Measurements from ENCODE around the gene CBFA2T3.

Gene CBFA2T3

DNA sequence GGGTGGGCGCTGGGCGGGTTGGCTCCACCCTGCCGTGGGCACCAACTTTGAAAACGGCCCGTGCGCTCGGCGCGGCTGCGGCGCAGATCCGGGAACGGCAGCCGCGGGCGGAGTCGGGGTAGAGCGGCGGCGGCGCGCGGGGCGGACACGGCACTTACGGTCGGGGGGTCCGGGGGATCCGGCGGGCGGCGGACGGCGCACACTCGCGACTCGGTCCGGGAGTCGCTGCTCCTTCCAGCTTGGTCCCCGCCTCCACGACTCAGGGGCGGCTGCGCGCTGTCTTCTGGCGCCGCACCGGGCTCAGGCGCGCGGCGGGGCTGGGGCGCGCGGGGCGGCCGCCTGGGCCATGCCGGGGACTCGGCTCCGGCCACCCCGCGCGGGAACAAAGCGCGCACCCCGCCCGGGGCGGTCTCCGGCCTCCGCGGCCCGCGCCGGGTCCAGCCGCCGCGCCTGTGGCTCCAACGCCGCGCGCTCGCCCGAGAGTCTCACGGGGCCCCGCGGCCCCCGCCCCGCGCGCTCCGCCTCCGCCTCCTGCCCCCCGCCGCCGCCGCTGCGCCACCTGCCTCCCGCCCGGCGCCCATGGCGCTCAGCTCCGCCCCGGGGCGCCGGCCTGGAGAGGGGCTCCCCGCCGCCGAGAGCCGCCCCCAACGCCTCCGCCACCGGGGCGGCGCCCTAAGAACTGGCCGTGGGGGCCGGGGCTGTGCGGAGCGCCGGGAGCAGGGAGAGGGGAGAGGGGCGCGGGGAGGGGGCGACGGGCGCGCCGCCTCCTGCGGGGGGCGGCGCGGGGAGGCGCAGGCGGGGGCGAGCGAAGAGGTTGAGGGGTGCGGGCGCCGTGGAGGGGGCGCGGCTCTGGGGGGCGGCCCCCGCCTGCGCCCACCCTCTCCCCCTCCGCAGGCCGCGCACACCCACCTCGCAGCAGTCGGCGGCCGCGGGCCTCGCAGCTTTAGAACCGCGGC is 35.9 kb downstream of the CBFA2T3 start:
- Histone ChIP-seq H3K4me2 (ENCODE audit: low read depth, low read length, poor library complexity, severe bottlenecking) (no peak overlapping the region), H3K9ac (ENCODE audit: low read depth, low read length, poor library complexity, severe bottlenecking) (no peak overlapping the region), H3F3A (ENCODE audit: low read depth) (no peaks in the 10 kb centered on the region), H3K79me2 (ENCODE audit: insufficient read depth, low read length) (peaks cover 86% of the 10 kb centered on the region), H2AFZ (ENCODE audit: low read length) (no peak overlapping the region), H3K4me3 (ENCODE audit: low read length, poor library complexity, severe bottlenecking) (no peak overlapping the region), H4K20me1 (ENCODE audit: insufficient read depth, low read length, poor library complexity, severe bottlenecking) (peaks cover 46% of the 10 kb centered on the region), H3K9me3 (ENCODE audit: insufficient read depth, low read depth, low read length) (no peaks in the 10 kb centered on the region), H3K27me3 (ENCODE audit: insufficient read depth, low read length, poor library complexity, severe bottlenecking) (no peaks in the 10 kb centered on the region), H3K4me1 (ENCODE audit: insufficient read depth, low read length, poor library complexity, severe bottlenecking) (no peaks in the 10 kb centered on the region), H3K9me2 (replicated peaks; ENCODE audit: low read depth, low read length) (no peaks in the 10 kb centered on the region), H3K36me3 (ENCODE audit: insufficient read depth, low read length) (peaks cover 3% of the 10 kb centered on the region; the same call in 1 of the 2 replicates)
- TF ChIP-seq EZH2phosphoT487 (IDR thresholded peaks at IDR 0.05; ENCODE audit: borderline replicate concordance) = no peak
- TF ChIP-seq, protein P1, sequence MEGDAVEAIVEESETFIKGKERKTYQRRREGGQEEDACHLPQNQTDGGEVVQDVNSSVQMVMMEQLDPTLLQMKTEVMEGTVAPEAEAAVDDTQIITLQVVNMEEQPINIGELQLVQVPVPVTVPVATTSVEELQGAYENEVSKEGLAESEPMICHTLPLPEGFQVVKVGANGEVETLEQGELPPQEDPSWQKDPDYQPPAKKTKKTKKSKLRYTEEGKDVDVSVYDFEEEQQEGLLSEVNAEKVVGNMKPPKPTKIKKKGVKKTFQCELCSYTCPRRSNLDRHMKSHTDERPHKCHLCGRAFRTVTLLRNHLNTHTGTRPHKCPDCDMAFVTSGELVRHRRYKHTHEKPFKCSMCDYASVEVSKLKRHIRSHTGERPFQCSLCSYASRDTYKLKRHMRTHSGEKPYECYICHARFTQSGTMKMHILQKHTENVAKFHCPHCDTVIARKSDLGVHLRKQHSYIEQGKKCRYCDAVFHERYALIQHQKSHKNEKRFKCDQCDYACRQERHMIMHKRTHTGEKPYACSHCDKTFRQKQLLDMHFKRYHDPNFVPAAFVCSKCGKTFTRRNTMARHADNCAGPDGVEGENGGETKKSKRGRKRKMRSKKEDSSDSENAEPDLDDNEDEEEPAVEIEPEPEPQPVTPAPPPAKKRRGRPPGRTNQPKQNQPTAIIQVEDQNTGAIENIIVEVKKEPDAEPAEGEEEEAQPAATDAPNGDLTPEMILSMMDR (conservative IDR thresholded peaks at IDR 0.05; ENCODE audit: low read length) = no peak

DNA sequence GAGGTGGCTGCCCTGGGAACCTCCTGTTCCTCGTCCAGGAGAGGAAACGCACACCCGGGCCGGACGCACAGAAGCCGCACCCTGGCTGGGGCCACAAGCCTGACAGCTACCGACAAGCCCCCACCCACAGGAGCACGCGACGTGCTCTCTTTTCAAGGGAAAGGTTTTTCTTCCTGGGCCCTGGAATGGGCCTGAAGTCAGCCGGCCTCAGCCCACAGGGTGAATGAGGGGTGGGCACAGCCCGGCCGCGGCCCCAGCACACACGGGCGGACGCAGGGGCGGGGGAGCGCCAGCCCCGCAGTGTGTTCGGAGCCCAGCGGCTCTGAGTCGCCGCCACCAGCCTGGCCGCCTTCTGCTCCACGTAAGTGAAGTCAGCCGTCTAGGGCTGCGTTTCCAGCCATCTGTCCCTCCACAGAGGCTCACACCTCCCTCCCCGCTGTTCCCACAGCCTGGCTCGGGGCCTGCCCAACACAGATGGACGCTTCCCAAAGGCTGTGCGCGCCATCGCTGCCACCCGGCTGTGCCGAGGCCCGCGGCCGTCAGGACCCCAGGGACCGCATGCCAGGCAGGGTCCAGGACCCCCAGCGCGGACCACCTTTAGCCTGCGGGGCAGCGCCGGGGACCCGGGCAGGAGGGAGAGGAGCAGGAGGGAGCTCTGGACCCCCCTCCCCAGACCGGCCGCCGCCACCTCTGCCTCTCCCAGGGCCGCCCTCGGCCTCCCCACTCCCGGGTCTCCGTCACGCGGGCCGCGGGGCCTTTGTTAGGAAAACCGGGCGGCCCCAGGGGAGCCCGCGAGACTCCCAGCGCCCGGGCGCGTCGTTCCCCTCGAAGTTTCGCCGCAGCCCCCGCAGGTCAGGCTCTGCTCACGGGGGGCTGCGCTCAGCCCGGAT is 36.8 kb downstream of the CBFA2T3 start:
- Histone ChIP-seq H2AFZ (ENCODE audit: low read length) (no peak overlapping the region), H3F3A (ENCODE audit: low read depth) (no peaks in the 10 kb centered on the region), H3K36me3 (ENCODE audit: insufficient read depth, low read length) (peaks cover 9% of the 10 kb centered on the region; the same call in 1 of the 2 replicates), H4K20me1 (ENCODE audit: insufficient read depth, low read length, poor library complexity, severe bottlenecking) (peaks cover 44% of the 10 kb centered on the region), H3K79me2 (ENCODE audit: insufficient read depth, low read length) (peaks cover 86% of the 10 kb centered on the region), H3K4me3 (ENCODE audit: low read length, poor library complexity, severe bottlenecking) (no peak overlapping the region), H3K27me3 (ENCODE audit: insufficient read depth, low read length, poor library complexity, severe bottlenecking) (no peaks in the 10 kb centered on the region), H3K9me3 (ENCODE audit: insufficient read depth, low read depth, low read length) (no peaks in the 10 kb centered on the region), H3K4me1 (ENCODE audit: insufficient read depth, low read length, poor library complexity, severe bottlenecking) (no peaks in the 10 kb centered on the region), H3K4me2 (ENCODE audit: low read depth, low read length, poor library complexity, severe bottlenecking) (no peak overlapping the region), H3K9ac (ENCODE audit: low read depth, low read length, poor library complexity, severe bottlenecking) (no peak overlapping the region), H3K9me2 (replicated peaks; ENCODE audit: low read depth, low read length) (no peaks in the 10 kb centered on the region)
- TF ChIP-seq, protein P1 (conservative IDR thresholded peaks at IDR 0.05; ENCODE audit: low read length) = no peak
- TF ChIP-seq EZH2phosphoT487 (IDR thresholded peaks at IDR 0.05; ENCODE audit: borderline replicate concordance) = no peak

DNA sequence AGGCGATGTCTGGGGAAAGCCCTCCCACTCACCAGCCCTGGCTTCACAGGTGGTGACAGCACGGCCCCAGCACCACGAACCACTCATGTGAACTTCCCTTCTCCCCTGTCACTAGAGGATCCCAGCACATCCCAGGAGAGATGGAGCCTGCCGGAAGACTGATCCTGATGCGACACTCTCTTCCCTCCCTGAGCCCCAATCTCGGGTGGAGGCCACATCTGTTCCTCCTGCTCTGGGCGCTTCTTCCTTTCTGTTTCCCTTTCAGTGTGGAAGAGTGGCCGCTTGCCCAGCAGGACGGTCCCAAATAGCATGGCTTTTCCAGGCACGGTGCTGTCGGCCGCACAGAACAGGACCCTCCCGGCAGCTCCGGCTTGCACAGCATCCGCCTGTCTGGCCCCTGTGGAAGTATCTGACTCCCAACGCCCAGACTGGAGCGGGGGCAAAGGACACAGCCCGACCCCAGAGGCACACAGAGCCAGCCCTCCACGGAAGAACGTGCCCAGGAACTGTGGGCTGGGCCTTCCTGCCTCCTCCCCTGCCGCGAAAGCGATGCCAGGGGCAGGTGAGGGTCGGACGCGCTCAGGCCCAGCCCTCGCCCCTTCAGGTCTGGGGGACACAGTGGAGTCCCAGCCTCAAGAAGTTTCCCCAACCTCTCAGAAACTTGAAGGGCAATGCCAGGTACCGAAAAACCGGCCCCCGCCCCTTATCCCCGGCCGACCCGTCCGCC is 37.6 kb downstream of the CBFA2T3 start:
- H3K9ac ChIP-seq (ENCODE audit: low read depth, low read length, poor library complexity, severe bottlenecking) = no peak overlapping the region
- no peaks in the 10 kb centered on the region for H3K27me3 ChIP-seq (ENCODE audit: insufficient read depth, low read length, poor library complexity, severe bottlenecking)
- H3K4me1 ChIP-seq (ENCODE audit: insufficient read depth, low read length, poor library complexity, severe bottlenecking) = no peaks in the 10 kb centered on the region
- H3K79me2 ChIP-seq (ENCODE audit: insufficient read depth, low read length) = peaks cover 83% of the 10 kb centered on the region
- H4K20me1 ChIP-seq (ENCODE audit: insufficient read depth, low read length, poor library complexity, severe bottlenecking) = peaks cover 38% of the 10 kb centered on the region
- no peak overlapping the region for H3K4me3 ChIP-seq (ENCODE audit: low read length, poor library complexity, severe bottlenecking)
- H3F3A ChIP-seq (ENCODE audit: low read depth) = no peaks in the 10 kb centered on the region
- H3K9me3 ChIP-seq (ENCODE audit: insufficient read depth, low read depth, low read length) = no peaks in the 10 kb centered on the region
- H2AFZ ChIP-seq (ENCODE audit: low read length) = no peak overlapping the region
- H3K36me3 ChIP-seq (ENCODE audit: insufficient read depth, low read length) = peaks cover 9% of the 10 kb centered on the region; the same call in 1 of the 2 replicates
- no peak overlapping the region for H3K4me2 ChIP-seq (ENCODE audit: low read depth, low read length, poor library complexity, severe bottlenecking)
- no peaks in the 10 kb centered on the region for H3K9me2 ChIP-seq (replicated peaks; ENCODE audit: low read depth, low read length)
- TF ChIP-seq EZH2phosphoT487 (IDR thresholded peaks at IDR 0.05; ENCODE audit: borderline replicate concordance) = no peak
- TF ChIP-seq, protein P1 (conservative IDR thresholded peaks at IDR 0.05; ENCODE audit: low read length) = no peak

Data from Loucy (cell line).